Skeletal muscle satellite cell (primary cell): ENCODE data around the gene BCL10. TPM values are rescaled to one million over a fixed set of nuclear protein-coding genes. Genes with fewer than 3 reads are reported as not detected.
A peak's percentile ranks its signal among the peaks of the same experiment; 100 is the strongest.

Experiments
- H3K27me3 ChIP-seq: 2 replicates; pipeline ENCODE4 v1.7.0; 2013; ENCODE audit warnings: low read length; ENCODE audit not compliant: control insufficient read depth, insufficient read depth
- H3K36me3 ChIP-seq: 2 replicates; pipeline ENCODE4 v1.7.0; 2013; ENCODE audit warnings: mild to moderate bottlenecking, control low read depth, low read length; ENCODE audit not compliant: insufficient read depth
- H3K4me1 ChIP-seq: 2 replicates; pipeline ENCODE4 v1.7.0; 2013; ENCODE audit warnings: low read length; ENCODE audit not compliant: control insufficient read depth, insufficient read depth
- H3K4me2 ChIP-seq: 2 replicates; pipeline ENCODE4 v1.7.0; 2013; ENCODE audit warnings: mild to moderate bottlenecking, low read length
- H3K4me3 ChIP-seq: 2 replicates; pipeline ENCODE4 v1.7.0; 2013; ENCODE audit warnings: low read length
- H3K9ac ChIP-seq: 2 replicates; pipeline ENCODE4 v1.7.0; 2013; ENCODE audit warnings: mild to moderate bottlenecking, low read depth, low read length, moderate library complexity
- H3K9me3 ChIP-seq: replicated peaks from 2 replicates; pipeline ENCODE4 v1.7.0; 2013; ENCODE audit warnings: mild to moderate bottlenecking, control low read depth, low read length
- total RNA-seq: library from RNA; depleted of rRNA; stranded (reverse); fragments of >200 nt; gene quantifications from 2 replicates; pipeline ENCODE4 v1.2.3, GENCODE V29; 2012; rRNA removed

The BCL10 gene
- 31.7 and 38.4 TPM in 2 replicates for total RNA-seq

DNA sequence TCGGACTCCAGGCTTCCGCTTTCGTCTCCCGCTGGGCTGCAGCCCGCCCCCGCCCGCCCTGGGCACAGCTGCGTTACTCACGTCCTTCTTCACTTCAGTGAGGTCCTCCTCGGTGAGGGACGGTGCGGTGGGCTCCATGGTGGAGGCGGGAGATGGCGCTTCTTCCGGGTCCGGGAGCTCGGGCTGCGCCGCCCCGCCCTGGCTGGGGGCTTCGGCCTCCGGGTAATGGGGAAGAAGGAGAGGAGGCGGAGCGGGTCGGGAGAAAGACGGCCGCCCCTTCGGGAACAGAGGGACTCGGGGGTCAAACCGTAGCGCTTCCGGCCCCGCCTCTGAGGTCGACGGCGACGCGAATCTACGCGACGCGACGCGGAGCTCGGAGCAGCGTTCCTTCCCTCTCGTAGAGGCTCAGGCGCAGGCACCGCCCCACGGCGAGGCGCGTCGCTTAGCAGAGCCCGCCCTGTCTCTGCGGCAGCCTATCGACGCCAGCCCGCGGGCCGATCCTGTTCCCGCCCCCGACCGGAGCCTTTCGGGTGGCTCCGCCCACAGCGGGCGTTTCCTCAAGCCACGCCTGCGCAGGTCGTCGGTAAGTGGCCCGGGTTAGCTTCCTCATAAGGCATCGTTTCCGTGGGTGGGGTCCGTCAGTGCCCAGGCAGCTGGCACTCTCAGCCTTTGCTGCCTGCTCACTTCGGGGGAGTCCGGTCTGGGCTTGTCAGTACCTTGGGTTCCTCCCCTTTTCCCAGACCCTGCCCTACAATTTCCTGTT, at the start of gene BCL10:
TSS of gene BCL10 (minus strand) at position 418 of the 763 bp plus-strand sequence. CDS start at position 138, 280 bp downstream.
- H3K4me3 ChIP-seq, result peak within 1 kb of the TSS; percentile 97
- H3K9me3 ChIP-seq, result no peaks in the 10 kb centered on the region
- H3K9ac ChIP-seq, result peak within 1 kb of the TSS; percentile 97
- peaks cover 33% of the 10 kb centered on the region for H3K4me1 ChIP-seq
- H3K27me3 ChIP-seq, result no peaks in the 10 kb centered on the region
- H3K4me2 ChIP-seq, result peak within 1 kb of the TSS; percentile 90
- H3K36me3 ChIP-seq, result peaks cover 14% of the 10 kb centered on the region

DNA sequence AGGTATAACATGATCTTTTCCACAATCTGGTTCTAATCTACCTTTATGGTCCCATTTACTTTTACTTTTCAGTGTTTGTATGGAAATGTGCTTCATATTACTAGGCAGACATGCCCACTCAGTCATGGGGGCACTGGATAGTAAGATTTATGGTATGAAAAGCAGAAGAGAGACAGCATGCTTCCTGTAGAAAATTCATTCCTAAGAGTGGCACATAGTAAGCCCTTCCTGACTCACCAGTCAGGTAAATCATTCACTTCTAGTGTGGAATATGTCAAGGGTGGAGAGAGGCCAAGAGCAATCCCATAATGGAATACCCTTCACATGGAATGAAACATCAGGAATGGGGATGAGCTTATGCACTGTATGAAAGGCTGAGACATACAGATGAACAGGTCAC, 49.5 kb upstream of the BCL10 start:
- H3K27me3 ChIP-seq, result no peaks in the 10 kb centered on the region
- H3K4me3 ChIP-seq, result no peak overlapping the region
- peaks cover 73% of the 10 kb centered on the region for H3K4me1 ChIP-seq
- H3K9me3 ChIP-seq, result no peaks in the 10 kb centered on the region
- peaks cover 15% of the 10 kb centered on the region for H3K36me3 ChIP-seq
- H3K9ac ChIP-seq, result no peak overlapping the region
- no peak overlapping the region for H3K4me2 ChIP-seq

DNA sequence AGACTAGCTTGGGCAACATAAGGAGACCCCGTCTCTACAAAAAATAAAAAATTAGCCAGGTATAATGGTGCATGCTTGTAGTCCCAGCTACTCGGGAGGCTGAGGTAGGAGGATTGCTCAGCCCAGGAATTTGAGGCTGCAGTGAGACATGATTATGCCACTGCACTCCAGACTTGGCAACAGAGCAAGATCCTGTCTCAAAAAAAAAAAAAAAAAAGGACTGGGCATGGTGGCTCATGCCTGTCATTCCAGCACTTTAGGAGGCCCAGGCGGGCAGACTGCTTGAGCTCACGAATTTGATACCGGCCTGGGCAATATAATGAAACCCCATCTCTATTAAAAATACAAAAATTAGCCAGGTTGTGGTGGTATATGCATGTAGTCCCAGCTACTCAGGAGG, 47.3 kb upstream of the BCL10 start:
- Histone ChIP-seq H3K36me3 (peaks cover 26% of the 10 kb centered on the region), H3K9me3 (no peaks in the 10 kb centered on the region), H3K4me2 (no peak overlapping the region), H3K9ac (no peak overlapping the region), H3K4me3 (no peak overlapping the region), H3K27me3 (no peaks in the 10 kb centered on the region), H3K4me1 (peaks cover 73% of the 10 kb centered on the region)

- no peaks in the 10 kb centered on the region for H3K27me3 ChIP-seq
- no peaks in the 10 kb centered on the region for H3K9me3 ChIP-seq
- H3K9ac ChIP-seq, result peak overlapping the region; percentile 60
- H3K4me3 ChIP-seq, result no peak overlapping the region
- H3K36me3 ChIP-seq, result peaks cover 33% of the 10 kb centered on the region
- H3K4me2 ChIP-seq, result no peak overlapping the region
- peaks cover 69% of the 10 kb centered on the region for H3K4me1 ChIP-seq
Observed at GRCh38 chr1:85322655-85323054, 46.2 kb upstream of the BCL10 start.

- Histone ChIP-seq H3K4me3 (no peak overlapping the region), H3K9ac (peak overlapping the region; percentile 81), H3K27me3 (no peaks in the 10 kb centered on the region), H3K4me2 (no peak overlapping the region), H3K4me1 (peaks cover 66% of the 10 kb centered on the region), H3K9me3 (no peaks in the 10 kb centered on the region), H3K36me3 (peaks cover 44% of the 10 kb centered on the region)
Observed at GRCh38 chr1:85321237-85321964, 45.0 kb upstream of the BCL10 start.

- Histone ChIP-seq H3K9ac (peak overlapping the region; percentile 81), H3K4me2 (peak overlapping the region; percentile 54), H3K9me3 (no peaks in the 10 kb centered on the region), H3K27me3 (no peaks in the 10 kb centered on the region), H3K4me1 (peaks cover 62% of the 10 kb centered on the region), H3K36me3 (peaks cover 45% of the 10 kb centered on the region), H3K4me3 (no peak overlapping the region)
Observed at GRCh38 chr1:85320371-85321131, 44.1 kb upstream of the BCL10 start.

DNA sequence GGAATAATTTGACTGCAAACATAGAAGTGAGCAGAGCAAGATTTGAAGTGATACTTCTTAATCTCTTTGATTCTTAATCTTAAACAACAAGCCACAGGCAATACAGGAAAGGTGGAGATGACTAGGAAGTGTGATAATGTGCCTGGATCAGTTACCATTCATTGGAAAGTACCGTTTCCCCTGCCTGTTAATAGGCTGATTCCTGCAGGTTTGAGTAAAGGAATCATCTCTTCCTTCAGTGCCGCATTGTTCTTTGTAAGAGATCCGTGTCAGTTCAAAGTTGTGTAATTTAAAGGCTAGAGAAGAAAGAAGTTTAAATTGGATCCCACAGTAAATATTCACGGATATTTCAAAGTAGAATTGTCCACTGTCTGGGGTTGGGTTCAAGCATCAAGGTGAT, 43.5 kb upstream of the BCL10 start:
- Histone ChIP-seq H3K27me3 (no peaks in the 10 kb centered on the region), H3K4me3 (no peak overlapping the region), H3K4me2 (peak overlapping the region; percentile 18), H3K36me3 (peaks cover 45% of the 10 kb centered on the region), H3K9ac (peak overlapping the region; percentile 52), H3K9me3 (no peaks in the 10 kb centered on the region), H3K4me1 (peaks cover 68% of the 10 kb centered on the region)

DNA sequence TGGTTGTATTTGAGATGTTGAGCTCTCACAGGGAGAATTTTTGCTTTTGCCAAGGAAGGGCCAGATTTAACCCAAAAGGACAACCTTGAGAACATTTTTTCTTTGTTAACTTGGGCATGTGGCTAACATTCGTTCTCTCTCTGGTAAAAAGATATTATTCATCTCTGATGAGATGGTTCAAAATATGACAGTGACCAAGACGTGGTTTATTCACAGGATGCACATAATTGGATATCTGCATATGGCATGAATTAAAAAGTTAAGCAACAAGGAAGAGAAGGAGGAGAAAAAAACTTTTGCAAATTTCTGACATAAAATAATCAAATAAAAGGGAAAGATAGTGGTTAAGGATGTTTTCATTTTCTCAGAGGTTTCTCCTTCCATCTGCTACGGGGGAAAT, 43.1 kb upstream of the BCL10 start:
- Histone ChIP-seq H3K9ac (peak overlapping the region; percentile 52), H3K27me3 (no peaks in the 10 kb centered on the region), H3K4me2 (no peak overlapping the region), H3K36me3 (peaks cover 43% of the 10 kb centered on the region), H3K4me1 (peaks cover 73% of the 10 kb centered on the region), H3K9me3 (no peaks in the 10 kb centered on the region), H3K4me3 (no peak overlapping the region)

DNA sequence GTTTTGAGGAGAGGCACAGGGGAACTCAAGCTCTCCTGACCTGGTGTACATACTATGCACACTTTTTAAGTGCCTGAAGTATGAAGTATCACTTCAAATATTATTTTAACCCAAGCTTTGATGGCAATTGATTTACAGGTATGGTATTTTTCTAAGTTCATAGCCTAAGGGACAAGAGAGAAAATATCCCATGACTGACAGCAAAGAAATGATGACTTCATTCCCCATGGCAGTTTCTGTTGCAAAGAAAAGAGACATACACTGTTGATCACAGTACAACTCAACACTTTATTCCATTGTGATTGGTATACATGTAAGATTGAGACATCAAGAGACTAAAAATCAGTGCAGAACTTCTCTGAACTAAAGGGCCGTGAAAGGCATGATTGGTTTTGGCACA, 41.8 kb upstream of the BCL10 start:
- H3K27me3 ChIP-seq, result no peaks in the 10 kb centered on the region
- no peak overlapping the region for H3K9ac ChIP-seq
- H3K36me3 ChIP-seq, result peaks cover 35% of the 10 kb centered on the region
- no peaks in the 10 kb centered on the region for H3K9me3 ChIP-seq
- H3K4me2 ChIP-seq, result no peak overlapping the region
- peaks cover 81% of the 10 kb centered on the region for H3K4me1 ChIP-seq
- H3K4me3 ChIP-seq, result no peak overlapping the region

GRCh38 chr1:85317560-85317959, 41.1 kb upstream of the BCL10 start:
- Histone ChIP-seq H3K4me1 (peaks cover 78% of the 10 kb centered on the region), H3K4me3 (no peak overlapping the region), H3K36me3 (peaks cover 34% of the 10 kb centered on the region), H3K4me2 (no peak overlapping the region), H3K9ac (no peak overlapping the region), H3K27me3 (no peaks in the 10 kb centered on the region), H3K9me3 (no peaks in the 10 kb centered on the region)

GRCh38 chr1:85316321-85316720, 39.9 kb upstream of the BCL10 start:
- Histone ChIP-seq H3K9me3 (no peaks in the 10 kb centered on the region), H3K27me3 (no peaks in the 10 kb centered on the region), H3K9ac (no peak overlapping the region), H3K4me2 (no peak overlapping the region), H3K4me1 (peaks cover 74% of the 10 kb centered on the region), H3K4me3 (no peak overlapping the region), H3K36me3 (peaks cover 30% of the 10 kb centered on the region)
